ENCODE data around the gene MPC1L.

The MPC1L gene

DNA sequence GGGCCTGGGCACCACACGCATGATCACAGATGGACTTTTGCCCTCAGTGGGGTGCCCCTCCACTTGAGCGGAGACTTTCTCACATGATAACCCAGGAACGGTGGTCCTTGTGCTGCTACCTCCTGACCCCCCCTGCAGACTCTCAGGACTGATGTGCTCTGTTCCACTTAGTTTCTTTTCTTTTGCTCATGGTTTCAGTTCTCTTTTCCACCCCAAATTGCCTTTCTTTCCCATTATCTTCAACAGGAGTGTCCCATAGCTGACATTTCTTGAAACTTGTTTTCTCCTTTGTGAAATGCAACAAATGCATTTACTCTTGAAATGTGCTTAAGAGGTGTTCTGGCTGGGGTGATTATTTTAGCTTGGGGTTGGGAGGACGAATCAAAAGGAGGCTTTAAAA lies 9.0 kb downstream of the MPC1L start:
- no peak overlapping the region for H3K4me3 ChIP-seq (ENCODE audit: low read length)
- TF ChIP-seq, protein P1, sequence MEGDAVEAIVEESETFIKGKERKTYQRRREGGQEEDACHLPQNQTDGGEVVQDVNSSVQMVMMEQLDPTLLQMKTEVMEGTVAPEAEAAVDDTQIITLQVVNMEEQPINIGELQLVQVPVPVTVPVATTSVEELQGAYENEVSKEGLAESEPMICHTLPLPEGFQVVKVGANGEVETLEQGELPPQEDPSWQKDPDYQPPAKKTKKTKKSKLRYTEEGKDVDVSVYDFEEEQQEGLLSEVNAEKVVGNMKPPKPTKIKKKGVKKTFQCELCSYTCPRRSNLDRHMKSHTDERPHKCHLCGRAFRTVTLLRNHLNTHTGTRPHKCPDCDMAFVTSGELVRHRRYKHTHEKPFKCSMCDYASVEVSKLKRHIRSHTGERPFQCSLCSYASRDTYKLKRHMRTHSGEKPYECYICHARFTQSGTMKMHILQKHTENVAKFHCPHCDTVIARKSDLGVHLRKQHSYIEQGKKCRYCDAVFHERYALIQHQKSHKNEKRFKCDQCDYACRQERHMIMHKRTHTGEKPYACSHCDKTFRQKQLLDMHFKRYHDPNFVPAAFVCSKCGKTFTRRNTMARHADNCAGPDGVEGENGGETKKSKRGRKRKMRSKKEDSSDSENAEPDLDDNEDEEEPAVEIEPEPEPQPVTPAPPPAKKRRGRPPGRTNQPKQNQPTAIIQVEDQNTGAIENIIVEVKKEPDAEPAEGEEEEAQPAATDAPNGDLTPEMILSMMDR (conservative IDR thresholded peaks at IDR 0.05; ENCODE audit: low read length): no peak
- no peak for DNase-seq (ENCODE audit: low read depth)

- H3K4me3 ChIP-seq (ENCODE audit: low read length): no peak overlapping the region
- no peak for DNase-seq (ENCODE audit: low read depth)
- TF ChIP-seq, protein P1 (conservative IDR thresholded peaks at IDR 0.05; ENCODE audit: low read length): no peak
Observed at GRCh38 chrX:40637687-40638086, 14.5 kb downstream of the MPC1L start.

DNA sequence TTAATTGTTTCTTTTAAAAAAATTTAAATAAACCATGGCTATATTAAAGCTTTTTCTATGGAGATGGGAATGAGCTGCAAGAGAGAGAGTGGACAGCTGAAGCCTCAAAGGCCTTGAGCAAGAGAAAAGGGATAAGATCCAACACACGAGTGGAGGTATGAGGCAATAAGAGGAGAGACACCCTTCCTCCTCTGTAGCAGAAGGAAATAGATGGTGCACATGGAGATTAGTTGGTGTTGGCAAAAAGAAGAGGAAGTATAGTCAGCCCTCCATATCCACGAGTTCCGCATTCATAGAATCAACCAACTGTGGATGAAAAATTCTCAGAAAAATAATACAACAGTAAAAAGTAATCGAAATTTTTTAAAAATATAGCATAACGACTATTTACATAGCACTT lies 20.9 kb downstream of the MPC1L start:
- H3K4me3 ChIP-seq (ENCODE audit: low read length): peak overlapping the region; percentile 60
- TF ChIP-seq, protein P1 (conservative IDR thresholded peaks at IDR 0.05; ENCODE audit: low read length): no peak
- peak; percentile 72 for DNase-seq (ENCODE audit: low read depth)

- H3K4me3 ChIP-seq (ENCODE audit: low read length): peak overlapping the region; percentile 60
- peak; percentile 68 for DNase-seq (ENCODE audit: low read depth)
- TF ChIP-seq, protein P1 (conservative IDR thresholded peaks at IDR 0.05; ENCODE audit: low read length): no peak
Observed at GRCh38 chrX:40644821-40645358, 21.7 kb downstream of the MPC1L start.

- peak; percentile 28 for DNase-seq (ENCODE audit: low read depth)
- TF ChIP-seq, protein P1 (conservative IDR thresholded peaks at IDR 0.05; ENCODE audit: low read length): no peak
- H3K4me3 ChIP-seq (ENCODE audit: low read length): peak overlapping the region; percentile 71
Observed at GRCh38 chrX:40646489-40647306, 23.5 kb downstream of the MPC1L start.

- TF ChIP-seq, protein P1 (conservative IDR thresholded peaks at IDR 0.05; ENCODE audit: low read length): no peak
- peak; percentile 81 for DNase-seq (ENCODE audit: low read depth)
- H3K4me3 ChIP-seq (ENCODE audit: low read length): peak within 1 kb of the TSS; percentile 71
Observed at GRCh38 chrX:40647307-40648197, 24.3 kb downstream of the MPC1L start, which contains the start of gene CXorf38. Gene CXorf38 (minus strand): TSS chrX:40647561. CDS start chrX:40647520, 41 bp downstream.
